Mucosa of descending colon (tissue), 3 donors: ENCODE measurements around the gene UBE2C. TPM values are rescaled to one million over a fixed set of nuclear protein-coding genes. Genes with fewer than 3 reads are reported as not detected.
"Not testable (repeated sequence)": the region's sequence is repeated elsewhere in the genome, so short reads cannot be mapped to it uniquely, and the experiment has no call there.

ENCODE experiments used
- ATAC-seq: fragments of 200-7000 bp; cut with Tn5 transposase; one replicate; pipeline ENCODE4 v1.9.1; 2020; ENCODE audit warnings: mild to moderate bottlenecking, moderate library complexity
- DNase-seq, 3 donors: peaks; one replicate each; pipeline ENCODE4 v3.0.0-alpha.2; 2020
- H3K36me3 ChIP-seq: fragments of 200-600 bp; one replicate; pipeline ENCODE4 v1.8.0; 2021; ENCODE audit warnings: low read depth, mild to moderate bottlenecking
- H3K4me1 ChIP-seq: fragments of 200-600 bp; one replicate; pipeline ENCODE4 v1.8.0; 2021; ENCODE audit warnings: low read depth, mild to moderate bottlenecking
- H3K4me3 ChIP-seq: fragments of 200-600 bp; one replicate; pipeline ENCODE4 v1.8.0; 2021; ENCODE audit warnings: mild to moderate bottlenecking
- H3K9me3 ChIP-seq: fragments of 200-600 bp; one replicate; pipeline ENCODE4 v1.8.0; 2021; ENCODE audit warnings: mild to moderate bottlenecking
- CTCF ChIP-seq: fragments of 200-600 bp; IDR thresholded peaks from one replicate; pipeline ENCODE4 v1.8.0; 2022; ENCODE audit warnings: antibody characterized with exemption, mild to moderate bottlenecking
- intact Hi-C, 2 donors: fragments of 100-400 bp; cut with DNase I in 1 of 2; cut with micrococcal nuclease in 1 of 2; formaldehyde crosslinking; loops; one replicate each; pipeline versions ENCODE4 v1.11.0 to v1.11.1; 2022; cut with DNase I, micrococcal nuclease
- long read RNA-seq, 2 donors: library from polyadenylated mRNA; unstranded; transcript quantifications; one replicate each; pipeline ENCODE4 v2.0.0, GENCODE V29; 2019 to 2021
- total RNA-seq, 3 donors: library from RNA; stranded (reverse); fragmentation: NEBNext Ultra II Directional in 2 of 3; extraction: Animal tissue kit (Norgen Biotek cat#: 25700) in 2 of 3; gene quantifications; one replicate each; pipeline versions ENCODE4 v1.2.1 to v1.2.4, GENCODE V29; 2021 to 2023
- donor health status: DM: no; HTN: no; CAD: no; lungs with moderate emphysema.
- donor health status: DM: no; HTN: no; CAD: no.
- donor health status: DM: no; HTN: yes; CAD: no.

Gene UBE2C
- 10 to 100 TPM in 1 of 3 donors, 1 to 10 TPM in 2; 4.7 to 41.1 (median 8.7) TPM for total RNA-seq
- long read RNA-seq, donor 1, partial matches to known transcripts = 0 of 1 reads
- long read RNA-seq, donor 1, other reads (novel, unspliced or antisense) = 1 of 1 reads
- long read RNA-seq, donor 2, transcript UBE2C-204 (6 exons, 850 nt) = major isoform, 31 of 34 reads
- long read RNA-seq, donor 2, partial matches to known transcripts = 1 of 34 reads
- long read RNA-seq, donor 2, other reads (novel, unspliced or antisense) = 1 of 34 reads

- Histone ChIP-seq H3K9me3 (no peaks in the 10 kb centered on the region), H3K4me1 (peaks cover 6% of the 10 kb centered on the region), H3K4me3 (peak within 1 kb of the TSS; percentile 25), H3K36me3 (peaks cover 6% of the 10 kb centered on the region)
- peak; percentile 95 to 98 (median 97) for DNase-seq
- ATAC-seq = peak; percentile 98
- intact Hi-C loops = no loop called here
- no peak for TF ChIP-seq CTCF
Observed at GRCh38 chr20:45812157-45813005, at the start of gene UBE2C. Gene UBE2C (plus strand): TSS chr20:45812644. CDS start chr20:45812696, 52 bp downstream.

GRCh38 chr20:45764618-45765282 lies 47.7 kb upstream of the UBE2C start:
- H3K9me3 ChIP-seq, intact Hi-C loops, H3K36me3 ChIP-seq, ATAC-seq, DNase-seq, H3K4me3 ChIP-seq, H3K4me1 ChIP-seq: not testable (repeated sequence)

- DNase-seq (no peak), ATAC-seq (no peak)
- no peak for TF ChIP-seq CTCF
- H3K9me3 ChIP-seq = no peaks in the 10 kb centered on the region
- no peak overlapping the region for H3K4me3 ChIP-seq
- intact Hi-C loops = no loop called here
- H3K36me3 ChIP-seq = no peaks in the 10 kb centered on the region
- H3K4me1 ChIP-seq = no peaks in the 10 kb centered on the region
Observed at GRCh38 chr20:45765307-45765875, 47.1 kb upstream of the UBE2C start.

GRCh38 chr20:45765980-45766379 lies 46.5 kb upstream of the UBE2C start:
- Histone ChIP-seq H3K36me3 (no peaks in the 10 kb centered on the region), H3K4me1 (peaks cover 4% of the 10 kb centered on the region), H3K4me3 (no peak overlapping the region), H3K9me3 (no peaks in the 10 kb centered on the region)
- no peak for DNase-seq
- intact Hi-C loops = no loop called here
- ATAC-seq = no peak
- TF ChIP-seq CTCF = no peak

GRCh38 chr20:45768479-45768878 lies 44.0 kb upstream of the UBE2C start:
- intact Hi-C loops = no loop called here
- Histone ChIP-seq H3K9me3 (no peaks in the 10 kb centered on the region), H3K4me1 (peaks cover 12% of the 10 kb centered on the region), H3K4me3 (no peak overlapping the region), H3K36me3 (no peaks in the 10 kb centered on the region)
- TF ChIP-seq CTCF = no peak
- DNase-seq (no peak), ATAC-seq (no peak)
